OCI-LY7 (cell line): ENCODE data around the gene GALNTL6. TPM values are rescaled to one million over a fixed set of nuclear protein-coding genes. Genes with fewer than 3 reads are reported as not detected.

Source experiments
- BruUV-seq: library from RNA; stranded (reverse); fragments of 400-500 nt; replicated peaks from 2 replicates; lab custom pipeline; 2021; lab: Mats Ljungman, UMichigan
- CTCF ChIA-PET: fragments of 300-600 bp; sonication (Branson Sonifier 250); formaldehyde crosslinking; loops from one replicate; lab custom pipeline; 2022; ENCODE audit warnings: antibody characterized with exemption; ENCODE audit not compliant: unreplicated experiment; lab: Charles Lee
- POLR2A ChIA-PET: fragments of 300-600 bp; sonication (Branson Sonifier 250); formaldehyde crosslinking; loops from one replicate; lab custom pipeline; 2022; ENCODE audit warnings: antibody characterized with exemption; lab: Charles Lee
- DNase-seq: peaks from one replicate; pipeline ENCODE4 v3.0.0-alpha.2; 2015; ENCODE audit warnings: low spot score
- H2AFZ ChIP-seq: fragments of 200-600 bp; sonication (generic), shearing (Covaris generic); 2 replicates; pipeline ENCODE4 v1.6.1; 2014; ENCODE audit warnings: mild to moderate bottlenecking, antibody characterized with exemption, low read length, moderate library complexity
- H3K27ac ChIP-seq: fragments of 200-600 bp; sonication (generic); 2 replicates; pipeline ENCODE4 v1.5.1; 2014; ENCODE audit warnings: mixed run types, low read depth, mild to moderate bottlenecking, moderate library complexity, low read length, inconsistent platforms; ENCODE audit not compliant: poor library complexity, severe bottlenecking
- H3K36me3 ChIP-seq: fragments of 200-600 bp; sonication (generic); 2 replicates; pipeline ENCODE4 v1.6.1; 2014; ENCODE audit warnings: mild to moderate bottlenecking, antibody characterized with exemption, low read length, moderate library complexity, mixed read lengths; ENCODE audit not compliant: insufficient read depth
- H3K4me1 ChIP-seq: fragments of 200-600 bp; sonication (generic); 2 replicates; pipeline ENCODE4 v1.5.1; 2014; ENCODE audit warnings: mild to moderate bottlenecking, low read length; ENCODE audit not compliant: insufficient read depth, poor library complexity, severe bottlenecking
- H3K4me2 ChIP-seq: fragments of 200-600 bp; sonication (generic); 2 replicates; pipeline ENCODE4 v1.6.1; 2014; ENCODE audit warnings: mild to moderate bottlenecking, low read length
- H3K4me3 ChIP-seq: fragments of 200-600 bp; sonication (generic); 2 replicates; pipeline ENCODE4 v1.5.1; 2014; ENCODE audit warnings: mild to moderate bottlenecking, low read depth, low read length; ENCODE audit not compliant: poor library complexity, severe bottlenecking
- H3K79me2 ChIP-seq: fragments of 200-600 bp; sonication (generic); 2 replicates; pipeline ENCODE4 v1.6.1; 2016; ENCODE audit warnings: low read depth, mild to moderate bottlenecking, low read length, moderate library complexity, mixed read lengths; ENCODE audit not compliant: insufficient read depth
- H3K9me2 ChIP-seq: fragments of 200-600 bp; sonication (generic); 2 replicates; pipeline ENCODE4 v1.6.1; 2016; ENCODE audit warnings: mild to moderate bottlenecking, low read length, mixed read lengths; ENCODE audit not compliant: insufficient read depth
- H3K9me3 ChIP-seq: fragments of 200-600 bp; sonication (generic); 2 replicates; pipeline ENCODE4 v1.6.1; 2014; ENCODE audit warnings: mild to moderate bottlenecking, mixed run types, low read length, mixed read lengths
- H4K20me1 ChIP-seq: fragments of 200-600 bp; sonication (generic); 2 replicates; pipeline ENCODE4 v1.6.1; 2014; ENCODE audit warnings: mild to moderate bottlenecking, antibody characterized with exemption, low read length, moderate library complexity, mixed read lengths; ENCODE audit not compliant: insufficient read depth
- CTCF ChIP-seq: fragments of 200-600 bp; sonication (generic); conservative IDR thresholded peaks from 2 replicates; pipeline ENCODE4 v1.5.1; 2014; ENCODE audit warnings: mild to moderate bottlenecking, antibody characterized with exemption, low read length, moderate library complexity, mixed read lengths
- EZH2phosphoT487 ChIP-seq: fragments of 200-600 bp; sonication (generic); IDR thresholded peaks from 2 replicates; pipeline ENCODE4 v1.6.1; 2018; ENCODE audit warnings: low read depth, borderline replicate concordance, mild to moderate bottlenecking, mixed run types, antibody characterized with exemption, low read length, moderate library complexity, mixed read lengths
- intact Hi-C: fragments of 100-400 bp; cut with micrococcal nuclease; formaldehyde crosslinking; loops from one replicate; pipeline ENCODE4 v1.10.0; 2022; ENCODE audit not compliant: unreplicated experiment
- total RNA-seq, 2 experiments: library from RNA; depleted of rRNA in 1 of 2; stranded (reverse); fragments of >200 nt in 1 of 2; shearing (Covaris generic) in 1 of 2; gene quantifications; 2 replicates each; pipeline ENCODE4 v1.2.3, GENCODE V29; 2014 to 2022

The GALNTL6 gene
- total RNA-seq, 2 experiments from 2014 or later, result not detected

- no TSS peak for BruUV-seq
- no peaks in the 10 kb centered on the region for H3K79me2 ChIP-seq
- no peaks in the 10 kb centered on the region for H3K36me3 ChIP-seq
- no peak for DNase-seq
- H3K9me3 ChIP-seq, result no peaks in the 10 kb centered on the region
- intact Hi-C loops, result no loop called here
- no peak for TF ChIP-seq EZH2phosphoT487
- no peak for TF ChIP-seq CTCF
- H4K20me1 ChIP-seq, result no peaks in the 10 kb centered on the region
- ChIA-PET POLR2A (interaction anchor here (0.7 kb wide), 1 partner anchor 10 kb away, joined by 4 read pairs; no protein-coding TSS in a partner anchor), CTCF (no interaction called here)
- no peak overlapping the region for H3K4me2 ChIP-seq
- H3K4me3 ChIP-seq, result no peak overlapping the region
- H3K9me2 ChIP-seq, result no peaks in the 10 kb centered on the region
- no peak overlapping the region for H2AFZ ChIP-seq
- no peaks in the 10 kb centered on the region for H3K4me1 ChIP-seq
- H3K27ac ChIP-seq, result no peak overlapping the region
Measured at GRCh38 chr4:171919314-171919713, 106.1 kb downstream of the GALNTL6 start.

DNA sequence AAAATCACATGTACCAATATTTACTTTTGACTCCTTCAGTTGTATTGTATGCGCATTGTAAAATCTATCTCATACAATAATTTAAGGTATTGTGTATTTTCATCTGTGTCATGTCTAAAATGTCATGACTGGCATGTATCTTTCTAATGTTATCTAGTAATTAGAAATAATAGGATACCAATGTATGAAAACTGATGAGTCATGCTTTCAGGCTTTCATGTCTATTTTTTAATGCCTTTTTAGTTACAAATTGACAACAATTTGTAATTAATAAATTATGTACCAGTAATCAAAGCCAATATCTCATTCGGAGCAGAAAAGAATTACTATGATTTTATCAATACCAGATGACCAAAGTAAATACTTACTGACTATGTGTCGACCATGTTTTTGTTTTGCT, 107.7 kb downstream of the GALNTL6 start:
- DNase-seq, result no peak
- H3K79me2 ChIP-seq, result no peaks in the 10 kb centered on the region
- no peaks in the 10 kb centered on the region for H3K36me3 ChIP-seq
- H2AFZ ChIP-seq, result no peak overlapping the region
- no peaks in the 10 kb centered on the region for H4K20me1 ChIP-seq
- no peaks in the 10 kb centered on the region for H3K4me1 ChIP-seq
- no peaks in the 10 kb centered on the region for H3K9me3 ChIP-seq
- no peak overlapping the region for H3K4me3 ChIP-seq
- no peak overlapping the region for H3K4me2 ChIP-seq
- no peaks in the 10 kb centered on the region for H3K9me2 ChIP-seq
- BruUV-seq, result no TSS peak
- ChIA-PET POLR2A (interaction anchor here (0.6 kb wide), 1 partner anchor 113 kb away, joined by 3 read pairs; no protein-coding TSS in a partner anchor), CTCF (no interaction called here)
- TF ChIP-seq CTCF (no peak), EZH2phosphoT487 (no peak)
- intact Hi-C loops, result no loop called here
- no peak overlapping the region for H3K27ac ChIP-seq

DNA sequence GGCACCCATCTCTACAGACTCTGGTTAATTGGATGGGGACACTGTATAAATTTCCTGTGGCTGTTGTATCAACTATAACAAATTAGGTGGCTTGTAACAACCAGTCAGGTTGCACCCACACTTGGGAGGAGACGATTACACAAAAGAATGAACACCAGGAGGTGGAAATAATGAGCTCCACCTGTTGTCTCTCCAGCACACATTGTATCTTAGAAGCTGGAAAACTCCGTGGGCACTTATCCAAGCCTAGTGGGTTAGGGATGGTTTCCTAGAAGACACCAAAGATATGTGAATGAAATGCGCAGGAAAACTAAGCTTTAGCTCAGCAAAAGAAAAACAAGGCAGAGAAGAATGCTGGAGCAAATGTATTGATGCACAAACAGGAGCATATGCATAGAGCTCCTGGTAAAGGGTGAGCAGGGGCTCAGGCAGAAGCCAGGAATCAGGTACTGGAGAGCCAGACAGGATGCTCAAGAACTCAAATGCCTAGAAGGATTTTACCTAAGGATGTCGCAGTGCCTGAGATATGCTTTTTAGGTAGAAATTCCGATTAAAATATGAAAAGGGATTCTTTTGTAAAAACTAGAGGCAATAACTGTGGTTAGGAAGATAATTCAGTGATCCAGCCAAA, 111.7 kb downstream of the GALNTL6 start:
- H3K4me2 ChIP-seq, result no peak overlapping the region
- TF ChIP-seq EZH2phosphoT487, result no peak
- TF ChIP-seq CTCF, result no peak
- intact Hi-C loops, result no loop called here
- H3K9me3 ChIP-seq, result no peaks in the 10 kb centered on the region
- H3K4me1 ChIP-seq, result no peaks in the 10 kb centered on the region
- no peak overlapping the region for H3K4me3 ChIP-seq
- H3K9me2 ChIP-seq, result no peaks in the 10 kb centered on the region
- no peak overlapping the region for H2AFZ ChIP-seq
- ChIA-PET POLR2A (interaction anchor here (0.8 kb wide), 1 partner anchor 11 kb away, joined by 3 read pairs; no protein-coding TSS in a partner anchor), CTCF (no interaction called here)
- no peaks in the 10 kb centered on the region for H3K79me2 ChIP-seq
- no peak overlapping the region for H3K27ac ChIP-seq
- no peaks in the 10 kb centered on the region for H3K36me3 ChIP-seq
- no peak for DNase-seq
- no peaks in the 10 kb centered on the region for H4K20me1 ChIP-seq
- BruUV-seq, result no TSS peak
